Cardiac septum (tissue), 1 donor: ENCODE measurements around the gene TCAIM. TPM values are rescaled to one million over a fixed set of nuclear protein-coding genes. Genes with fewer than 3 reads are reported as not detected.
"Not testable (repeated sequence)": the region's sequence is repeated elsewhere in the genome, so short reads cannot be mapped to it uniquely, and the experiment has no call there.

Experiments used
- DNase-seq: peaks from one replicate; pipeline ENCODE4 v3.0.0-alpha.2; 2020; ENCODE audit warnings: low spot score
- intact Hi-C: fragments of 100-400 bp; cut with DNase I; formaldehyde crosslinking; loops from one replicate; pipeline ENCODE4 v1.14.0; 2022
- total RNA-seq: library from RNA; stranded (reverse); fragmentation: NEBNext Ultra II Directional; extraction: Animal tissue kit (Norgen Biotek cat#: 25700); gene quantifications from one replicate; pipeline ENCODE4 v1.2.1, GENCODE V29; 2021
- donor health status: DM: no; HTN: no; CAD: no.

Gene TCAIM
- total RNA-seq, 1 donor from 2014 or later: 36.5 TPM

DNA sequence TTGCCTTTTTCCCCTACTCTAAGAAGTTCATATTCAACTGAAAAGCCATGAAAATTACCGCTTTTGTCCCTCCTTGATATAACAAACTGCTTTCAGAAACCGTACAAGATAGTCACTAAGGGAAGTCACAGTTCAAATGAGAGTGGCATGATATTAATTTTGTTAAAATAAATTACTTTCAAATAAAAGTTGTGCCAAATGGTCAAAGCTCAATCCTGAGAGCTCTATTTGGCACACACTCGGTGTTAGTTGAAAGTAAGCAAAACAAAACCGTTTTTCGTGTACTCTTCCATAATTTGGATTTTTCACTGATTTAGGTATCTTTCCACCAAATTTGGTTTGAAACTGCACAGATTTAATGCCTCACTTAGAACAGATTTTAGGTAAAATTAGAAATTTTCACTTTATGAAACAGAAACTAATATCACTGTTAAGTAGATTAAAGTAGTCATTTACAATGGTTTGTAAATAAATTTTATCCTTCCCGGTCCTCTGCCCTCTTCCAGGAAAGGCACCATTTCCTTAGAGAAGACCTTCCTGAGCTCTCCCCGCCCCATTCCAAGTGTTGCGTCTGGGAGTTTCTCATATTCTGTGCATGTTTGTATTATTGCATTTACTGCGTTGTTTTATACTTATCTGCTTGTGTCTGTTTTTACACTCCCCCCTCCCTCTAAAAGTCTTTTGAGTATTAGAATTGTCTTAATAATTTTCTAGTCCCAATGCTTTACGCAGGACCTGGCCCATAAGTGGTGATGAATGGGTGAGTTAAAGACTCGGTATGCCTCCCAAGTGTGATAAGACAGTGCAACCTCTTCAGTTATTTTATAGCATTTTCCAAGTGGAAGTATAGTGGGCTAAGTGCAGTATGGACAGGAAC, 853 bp downstream of the TCAIM start:
- intact Hi-C loops: loop anchor here (2.0 to 5.0 kb wide), 3 partner anchors 99 to 423 kb away; partner anchors contain the start of genes KIAA1143 and KIF15

GRCh38 chr3:44340058-44340395, 1.5 kb downstream of the TCAIM start:
- no peak for DNase-seq
- intact Hi-C loops: no loop called here

More for the DNA sequence above, 853 bp downstream of the TCAIM start:
- DNase-seq: no peak

DNA sequence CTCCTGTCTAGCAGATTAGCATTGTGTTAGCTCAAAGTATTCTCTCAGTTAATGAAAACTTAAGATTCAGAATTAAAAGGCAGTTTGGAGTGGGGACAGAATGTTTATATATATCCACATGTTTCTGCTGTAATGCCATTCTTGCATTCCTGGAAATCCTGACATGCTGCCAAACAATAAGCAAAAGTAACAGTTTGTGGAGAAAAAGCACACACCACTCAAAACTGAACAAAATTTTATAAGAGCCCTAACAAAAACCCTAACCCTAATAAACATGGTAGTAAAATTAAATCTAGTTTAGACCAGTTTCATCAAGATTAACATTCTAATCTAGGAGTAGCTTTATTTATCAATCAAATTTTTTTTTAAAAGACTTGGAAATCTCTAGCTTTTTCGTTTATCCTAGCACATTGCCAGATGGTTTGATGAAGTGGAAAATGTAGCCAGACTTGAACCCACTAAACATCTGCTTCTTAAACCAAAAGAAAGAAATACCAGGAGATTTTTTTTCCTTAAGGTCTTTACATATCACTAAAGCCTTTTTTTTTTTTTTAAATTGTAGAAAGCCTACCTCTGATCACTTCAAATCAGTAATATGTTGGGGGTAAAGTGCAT, 3.7 kb downstream of the TCAIM start:
- intact Hi-C loops: no loop called here

DNA sequence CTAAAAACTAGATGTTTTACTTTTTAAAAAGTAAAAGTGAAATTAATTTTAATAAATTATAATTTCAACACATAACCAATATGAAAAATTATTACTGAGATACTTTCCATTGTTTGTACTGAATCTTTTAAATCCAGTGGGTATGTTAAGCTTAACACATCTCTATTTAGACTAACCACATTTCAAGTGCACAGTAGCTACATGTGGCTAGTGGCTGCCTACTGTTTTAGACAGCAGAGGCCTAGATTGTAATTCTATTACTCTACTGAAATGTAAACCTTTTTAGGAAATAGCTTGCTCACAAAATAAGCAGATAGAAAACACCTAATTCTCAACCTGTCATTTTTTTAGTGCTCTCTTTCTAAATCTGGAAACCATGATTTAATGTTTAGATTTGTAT, 4.9 kb downstream of the TCAIM start:
- intact Hi-C loops: no loop called here
- no peak for DNase-seq

More for the DNA sequence above, 3.7 kb downstream of the TCAIM start:
- DNase-seq: no peak

DNA sequence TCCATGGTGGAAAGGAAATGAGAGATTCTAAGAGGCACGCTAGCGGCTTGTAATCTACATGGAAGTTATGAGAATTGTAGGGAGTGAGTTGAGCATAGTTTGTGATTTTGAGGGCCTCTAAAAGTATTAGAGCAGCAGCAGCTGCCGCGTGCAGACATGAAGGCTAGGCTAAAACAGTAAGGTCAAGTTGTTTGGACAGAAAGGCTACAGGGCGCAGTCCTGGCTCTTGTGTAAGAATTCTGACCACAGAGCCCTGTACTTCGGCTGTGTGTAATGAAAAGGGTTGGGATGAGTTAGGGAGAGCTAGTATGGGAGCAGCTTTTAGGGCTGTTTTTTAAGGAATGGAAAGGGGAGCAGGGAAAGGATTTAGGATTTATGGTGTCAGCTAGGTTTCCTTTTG, 8.0 kb downstream of the TCAIM start:
- DNase-seq, intact Hi-C loops: not testable (repeated sequence)

DNA sequence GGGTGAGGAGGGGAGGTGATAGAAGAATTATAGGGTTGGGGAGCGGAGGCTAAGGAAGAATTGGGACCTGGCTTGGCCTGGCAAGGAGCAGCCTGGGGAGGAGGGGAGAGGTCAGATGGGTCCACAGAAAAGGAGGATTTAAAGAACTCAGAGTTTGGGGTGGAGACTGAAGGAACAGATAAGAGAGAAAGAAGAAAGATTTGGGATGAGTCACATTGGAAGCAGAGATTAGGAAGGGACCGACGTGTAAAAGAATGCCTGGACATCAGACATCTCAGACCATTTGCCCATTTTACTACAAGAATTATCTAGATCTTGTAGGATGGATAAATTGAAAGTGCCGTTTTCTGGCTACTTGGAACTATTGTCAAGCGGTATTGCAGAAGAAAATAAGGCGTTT, 10.4 kb downstream of the TCAIM start:
- DNase-seq: no peak
- intact Hi-C loops: no loop called here

GRCh38 chr3:44353355-44353924, 14.9 kb downstream of the TCAIM start:
- intact Hi-C loops: no loop called here
- no peak for DNase-seq

GRCh38 chr3:44355362-44356033, 16.9 kb downstream of the TCAIM start:
- intact Hi-C loops: no loop called here
- DNase-seq: no peak

- no peak for DNase-seq
- intact Hi-C loops: no loop called here
These were observed 20.7 kb downstream of the TCAIM start for GRCh38 chr3:44359146-44359751.

DNA sequence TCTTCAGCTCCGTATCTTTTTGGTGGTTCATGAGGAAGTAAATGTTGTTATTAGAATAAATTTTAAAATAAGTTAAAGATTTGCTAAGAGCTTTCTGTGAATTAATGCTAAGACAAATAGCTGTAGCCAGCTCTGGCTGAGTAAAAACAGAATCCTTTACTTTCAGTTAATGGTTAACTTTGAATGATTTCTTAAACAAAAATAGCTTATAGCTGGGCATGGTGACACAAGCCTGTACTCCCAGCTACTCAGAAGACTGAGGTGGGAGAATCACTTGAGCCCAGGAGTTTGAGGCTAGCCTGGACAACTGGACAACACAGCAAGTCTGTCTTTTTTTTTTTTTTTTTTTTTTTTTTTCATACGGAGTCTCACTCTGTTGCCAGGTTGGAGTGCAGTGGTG, 25.0 kb downstream of the TCAIM start:
- DNase-seq: no peak

GRCh38 chr3:44365952-44366351, 27.4 kb downstream of the TCAIM start:
- intact Hi-C loops: no loop called here
- no peak for DNase-seq

More for the DNA sequence above, 25.0 kb downstream of the TCAIM start:
- intact Hi-C loops: no loop called here

GRCh38 chr3:44375450-44375849, 36.9 kb downstream of the TCAIM start:
- intact Hi-C loops: no loop called here
- DNase-seq: no peak

DNA sequence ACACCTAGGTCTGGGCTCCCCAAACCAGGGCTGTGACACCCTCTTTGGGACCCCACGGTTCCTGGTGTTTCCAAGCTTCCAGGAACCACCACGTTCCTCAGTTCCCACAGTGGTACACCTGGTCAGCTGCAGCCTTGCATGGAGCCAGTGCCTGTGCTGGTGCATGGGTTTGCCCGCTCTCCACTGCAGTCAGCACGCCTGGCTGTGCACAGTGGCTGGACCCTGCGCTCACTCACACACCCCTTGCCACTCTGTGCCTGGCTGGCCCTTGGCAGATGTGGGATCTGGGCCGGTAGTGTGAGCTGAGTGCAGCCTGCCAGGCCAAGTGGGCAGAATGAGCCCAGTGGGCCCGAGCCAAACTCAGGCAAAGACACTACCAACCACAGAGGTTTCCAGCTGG, 48.8 kb downstream of the TCAIM start:
- no peak for DNase-seq
- intact Hi-C loops: no loop called here

DNA sequence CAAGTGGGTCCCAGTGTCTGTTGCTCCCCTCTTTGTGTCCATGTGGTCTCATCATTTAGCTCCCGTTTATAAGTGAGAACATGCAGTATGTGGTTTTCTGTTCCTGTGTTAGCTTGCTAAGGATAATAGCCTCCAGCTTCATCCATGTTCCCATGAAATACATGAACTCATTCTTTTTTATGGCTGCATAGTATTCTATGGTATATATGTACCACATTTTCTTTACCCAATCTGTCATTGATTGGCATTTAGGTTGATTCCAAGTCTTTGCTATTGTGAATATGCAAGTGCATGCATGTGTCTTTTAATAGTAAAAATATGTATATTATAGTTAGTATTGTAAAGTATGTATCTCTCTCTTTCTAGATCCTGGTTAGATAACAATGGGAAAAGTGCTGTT, 53.9 kb downstream of the TCAIM start:
- no peak for DNase-seq
- intact Hi-C loops: no loop called here

- intact Hi-C loops: no loop called here
- DNase-seq: no peak
These were observed 57.1 kb downstream of the TCAIM start for GRCh38 chr3:44395714-44396113.

DNA sequence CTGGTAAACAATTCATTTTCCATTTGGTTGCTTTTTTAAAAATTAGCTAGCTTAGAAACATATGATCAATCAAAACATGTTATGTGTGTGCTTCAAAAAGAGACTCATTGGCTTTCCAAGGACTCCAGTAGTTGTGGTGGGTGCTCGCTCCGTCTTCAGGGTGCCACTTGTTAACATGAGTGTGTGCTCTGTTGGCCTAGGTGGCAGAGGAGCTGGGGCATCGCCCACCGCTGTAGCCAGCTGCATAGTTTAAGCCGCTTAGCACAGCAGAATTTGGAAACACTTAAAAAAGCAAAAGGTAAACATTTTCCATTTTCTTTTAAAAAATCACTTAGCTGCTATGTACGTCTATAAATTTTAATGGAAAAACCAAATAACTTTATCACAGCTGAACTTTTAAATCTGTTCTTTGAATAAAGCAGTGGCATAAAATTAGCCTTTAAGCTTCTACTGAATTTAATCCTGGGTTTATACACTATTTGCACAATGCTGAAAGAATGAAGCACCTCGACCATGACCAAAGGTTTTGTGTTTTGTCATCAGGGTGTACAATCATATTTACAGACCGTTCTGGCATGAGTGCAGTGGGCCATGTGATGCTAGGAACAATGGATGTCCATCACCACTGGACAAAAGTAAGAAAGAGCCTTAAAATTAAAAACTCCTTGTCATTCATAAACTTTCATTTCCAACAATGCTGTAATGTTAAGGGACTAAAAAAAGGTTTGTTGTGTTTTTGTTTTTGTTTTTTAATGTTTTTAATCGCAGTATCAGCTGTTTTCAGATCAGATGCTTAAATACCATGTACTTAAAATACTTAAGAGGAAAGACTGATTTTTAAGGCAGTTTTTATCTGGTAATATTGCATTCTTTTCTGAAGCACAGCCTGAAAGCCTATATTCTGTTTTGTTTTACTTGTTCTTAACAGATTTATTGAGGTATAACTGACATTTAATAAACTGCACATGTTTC, 57.9 kb downstream of the TCAIM start:
- intact Hi-C loops: no loop called here
- no peak for DNase-seq

- DNase-seq, intact Hi-C loops: not testable (repeated sequence)
These were observed 59.7 kb downstream of the TCAIM start for GRCh38 chr3:44398271-44398670.

DNA sequence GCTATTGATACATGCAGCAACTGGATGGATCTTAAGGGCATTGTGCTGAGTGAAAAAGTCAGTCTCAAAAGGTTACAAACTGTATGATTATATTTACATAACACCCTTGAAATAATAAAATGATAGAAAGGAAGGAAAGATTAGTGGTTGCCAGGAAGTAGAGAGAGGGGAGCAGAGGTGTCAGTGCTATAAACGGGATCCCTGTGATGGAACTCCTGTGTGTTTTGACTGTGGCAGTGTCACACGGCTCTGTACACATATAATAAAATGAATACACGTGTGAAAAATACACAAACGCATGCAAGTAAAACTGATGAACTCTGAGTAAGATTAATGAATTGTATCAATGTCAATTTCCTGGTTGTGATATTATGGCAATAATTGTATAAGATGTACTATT, 60.3 kb downstream of the TCAIM start:
- intact Hi-C loops: no loop called here
- DNase-seq: no peak

DNA sequence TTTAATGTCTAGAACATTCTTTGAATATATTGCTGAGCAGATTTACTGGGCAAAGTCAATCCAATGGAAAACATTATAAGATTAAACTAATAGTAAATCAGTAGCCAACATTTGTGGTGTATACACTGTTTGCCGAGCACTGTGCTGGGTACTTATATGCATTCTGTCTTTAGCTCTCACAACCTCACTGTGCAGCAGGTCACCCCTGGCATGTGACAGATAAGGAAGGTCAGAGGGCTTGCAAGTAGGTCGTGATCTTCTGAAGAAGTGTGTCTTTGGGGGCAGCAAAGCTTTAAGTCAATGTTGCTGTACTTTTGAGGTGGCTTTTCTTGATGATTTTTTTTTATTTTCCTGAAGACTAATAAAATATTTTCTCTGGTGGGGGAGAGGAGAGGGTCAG, 62.2 kb downstream of the TCAIM start:
- DNase-seq: no peak
- intact Hi-C loops: no loop called here
